ENCODE measurements around the gene HBA1.

The HBA1 gene

GRCh38 chr16:179211-180092 lies 3.0 kb downstream of the HBA1 start:
- Histone ChIP-seq H3K36me3 (ENCODE audit: insufficient read depth, low read depth, low read length) (no peaks in the 10 kb centered on the region), H3K27ac (ENCODE audit: low read length) (no peak overlapping the region), H3K9me3 (ENCODE audit: insufficient read depth, low read depth, low read length) (peaks cover 5% of the 10 kb centered on the region; the same call in 1 of the 2 replicates), H3K4me1 (ENCODE audit: insufficient read depth, low read length) (no peaks in the 10 kb centered on the region), H3K27me3 (ENCODE audit: insufficient read depth, low read length) (peaks cover 64% of the 10 kb centered on the region), H3K9ac (ENCODE audit: low read depth, low read length) (no peak overlapping the region), H3K4me3 (ENCODE audit: low read length) (no peak overlapping the region)

- H3K4me3 ChIP-seq (ENCODE audit: low read length): peak within 1 kb of the TSS; percentile 51; the same call in 1 of the 2 replicates
- H3K9me3 ChIP-seq (ENCODE audit: insufficient read depth, low read depth, low read length): peaks cover 5% of the 10 kb centered on the region; the same call in 1 of the 2 replicates
- no peaks in the 10 kb centered on the region for H3K4me1 ChIP-seq (ENCODE audit: insufficient read depth, low read length)
- no peak within 1 kb of the TSS for H3K27ac ChIP-seq (ENCODE audit: low read length)
- no peaks in the 10 kb centered on the region for H3K36me3 ChIP-seq (ENCODE audit: insufficient read depth, low read depth, low read length)
- no peak within 1 kb of the TSS for H3K9ac ChIP-seq (ENCODE audit: low read depth, low read length)
- peaks cover 57% of the 10 kb centered on the region for H3K27me3 ChIP-seq (ENCODE audit: insufficient read depth, low read length)
These were observed 3.7 kb downstream of the HBA1 start, which contains the start of gene HBQ1 for GRCh38 chr16:180101-180675. Gene HBQ1 (plus strand): TSS chr16:180459. CDS start chr16:180487, 28 bp downstream.

GRCh38 chr16:180681-181564 lies 4.4 kb downstream of the HBA1 start:
- Histone ChIP-seq H3K27ac (ENCODE audit: low read length) (no peak overlapping the region), H3K4me3 (ENCODE audit: low read length) (peak overlapping the region; percentile 51; the same call in 1 of the 2 replicates), H3K9ac (ENCODE audit: low read depth, low read length) (no peak overlapping the region), H3K9me3 (ENCODE audit: insufficient read depth, low read depth, low read length) (peaks cover 5% of the 10 kb centered on the region; the same call in 1 of the 2 replicates), H3K4me1 (ENCODE audit: insufficient read depth, low read length) (no peaks in the 10 kb centered on the region), H3K36me3 (ENCODE audit: insufficient read depth, low read depth, low read length) (peaks cover 5% of the 10 kb centered on the region; the same call in 1 of the 2 replicates), H3K27me3 (ENCODE audit: insufficient read depth, low read length) (peaks cover 49% of the 10 kb centered on the region)

- no peak overlapping the region for H3K27ac ChIP-seq (ENCODE audit: low read length)
- peaks cover 5% of the 10 kb centered on the region; the same call in 1 of the 2 replicates for H3K9me3 ChIP-seq (ENCODE audit: insufficient read depth, low read depth, low read length)
- H3K36me3 ChIP-seq (ENCODE audit: insufficient read depth, low read depth, low read length): peaks cover 5% of the 10 kb centered on the region; the same call in 1 of the 2 replicates
- no peaks in the 10 kb centered on the region for H3K4me1 ChIP-seq (ENCODE audit: insufficient read depth, low read length)
- no peak overlapping the region for H3K9ac ChIP-seq (ENCODE audit: low read depth, low read length)
- H3K27me3 ChIP-seq (ENCODE audit: insufficient read depth, low read length): peaks cover 45% of the 10 kb centered on the region
- no peak overlapping the region for H3K4me3 ChIP-seq (ENCODE audit: low read length)
These were observed 5.1 kb downstream of the HBA1 start for GRCh38 chr16:181565-182021.

- H3K36me3 ChIP-seq (ENCODE audit: insufficient read depth, low read depth, low read length): peaks cover 15% of the 10 kb centered on the region
- H3K9me3 ChIP-seq (ENCODE audit: insufficient read depth, low read depth, low read length): peaks cover 8% of the 10 kb centered on the region
These were observed 6.5 kb downstream of the HBA1 start for GRCh38 chr16:183005-183404.

GRCh38 chr16:185213-185612 lies 8.7 kb downstream of the HBA1 start:
- H3K9me3 ChIP-seq (ENCODE audit: insufficient read depth, low read depth, low read length): peaks cover 8% of the 10 kb centered on the region
- peaks cover 35% of the 10 kb centered on the region for H3K36me3 ChIP-seq (ENCODE audit: insufficient read depth, low read depth, low read length)
- H3K27me3 ChIP-seq (ENCODE audit: insufficient read depth, low read length): peaks cover 10% of the 10 kb centered on the region
- H3K4me3 ChIP-seq (ENCODE audit: low read length): no peak overlapping the region
- no peak overlapping the region for H3K27ac ChIP-seq (ENCODE audit: low read length)
- H3K9ac ChIP-seq (ENCODE audit: low read depth, low read length): no peak overlapping the region
- H3K4me1 ChIP-seq (ENCODE audit: insufficient read depth, low read length): no peaks in the 10 kb centered on the region

More at GRCh38 chr16:183005-183404, 6.5 kb downstream of the HBA1 start:
- no peak overlapping the region for H3K9ac ChIP-seq (ENCODE audit: low read depth, low read length)
- H3K27ac ChIP-seq (ENCODE audit: low read length): no peak overlapping the region
- peaks cover 32% of the 10 kb centered on the region for H3K27me3 ChIP-seq (ENCODE audit: insufficient read depth, low read length)
- H3K4me1 ChIP-seq (ENCODE audit: insufficient read depth, low read length): no peaks in the 10 kb centered on the region
- H3K4me3 ChIP-seq (ENCODE audit: low read length): no peak overlapping the region

GRCh38 chr16:185691-186090 lies 9.2 kb downstream of the HBA1 start:
- no peak overlapping the region for H3K9ac ChIP-seq (ENCODE audit: low read depth, low read length)
- H3K4me1 ChIP-seq (ENCODE audit: insufficient read depth, low read length): no peaks in the 10 kb centered on the region
- H3K9me3 ChIP-seq (ENCODE audit: insufficient read depth, low read depth, low read length): peaks cover 8% of the 10 kb centered on the region
- H3K4me3 ChIP-seq (ENCODE audit: low read length): no peak overlapping the region
- peaks cover 40% of the 10 kb centered on the region for H3K36me3 ChIP-seq (ENCODE audit: insufficient read depth, low read depth, low read length)
- H3K27ac ChIP-seq (ENCODE audit: low read length): no peak overlapping the region
- H3K27me3 ChIP-seq (ENCODE audit: insufficient read depth, low read length): peaks cover 5% of the 10 kb centered on the region

- H3K9ac ChIP-seq (ENCODE audit: low read depth, low read length): no peak overlapping the region
- H3K27me3 ChIP-seq (ENCODE audit: insufficient read depth, low read length): no peaks in the 10 kb centered on the region
- H3K27ac ChIP-seq (ENCODE audit: low read length): no peak overlapping the region
- peaks cover 56% of the 10 kb centered on the region for H3K36me3 ChIP-seq (ENCODE audit: insufficient read depth, low read depth, low read length)
- no peaks in the 10 kb centered on the region for H3K4me1 ChIP-seq (ENCODE audit: insufficient read depth, low read length)
- H3K4me3 ChIP-seq (ENCODE audit: low read length): no peak overlapping the region
- H3K9me3 ChIP-seq (ENCODE audit: insufficient read depth, low read depth, low read length): peaks cover 8% of the 10 kb centered on the region
These were observed 10.8 kb downstream of the HBA1 start for GRCh38 chr16:187330-187729.

- H3K9ac ChIP-seq (ENCODE audit: low read depth, low read length): no peak overlapping the region
- H3K36me3 ChIP-seq (ENCODE audit: insufficient read depth, low read depth, low read length): peaks cover 70% of the 10 kb centered on the region
- H3K4me3 ChIP-seq (ENCODE audit: low read length): no peak overlapping the region
- no peaks in the 10 kb centered on the region for H3K4me1 ChIP-seq (ENCODE audit: insufficient read depth, low read length)
- H3K27me3 ChIP-seq (ENCODE audit: insufficient read depth, low read length): no peaks in the 10 kb centered on the region
- H3K9me3 ChIP-seq (ENCODE audit: insufficient read depth, low read depth, low read length): peaks cover 8% of the 10 kb centered on the region
- H3K27ac ChIP-seq (ENCODE audit: low read length): no peak overlapping the region
These were observed 12.2 kb downstream of the HBA1 start for GRCh38 chr16:188674-189073.

GRCh38 chr16:189604-190186 lies 13.2 kb downstream of the HBA1 start:
- H3K4me3 ChIP-seq (ENCODE audit: low read length): no peak overlapping the region
- H3K9me3 ChIP-seq (ENCODE audit: insufficient read depth, low read depth, low read length): peaks cover 8% of the 10 kb centered on the region
- H3K36me3 ChIP-seq (ENCODE audit: insufficient read depth, low read depth, low read length): peaks cover 78% of the 10 kb centered on the region
- no peak overlapping the region for H3K9ac ChIP-seq (ENCODE audit: low read depth, low read length)
- no peak overlapping the region for H3K27ac ChIP-seq (ENCODE audit: low read length)
- H3K27me3 ChIP-seq (ENCODE audit: insufficient read depth, low read length): no peaks in the 10 kb centered on the region
- no peaks in the 10 kb centered on the region for H3K4me1 ChIP-seq (ENCODE audit: insufficient read depth, low read length)

- Histone ChIP-seq H3K27ac (ENCODE audit: low read length) (no peak overlapping the region), H3K4me3 (ENCODE audit: low read length) (no peak overlapping the region), H3K27me3 (ENCODE audit: insufficient read depth, low read length) (no peaks in the 10 kb centered on the region), H3K9ac (ENCODE audit: low read depth, low read length) (no peak overlapping the region), H3K9me3 (ENCODE audit: insufficient read depth, low read depth, low read length) (peaks cover 8% of the 10 kb centered on the region), H3K36me3 (ENCODE audit: insufficient read depth, low read depth, low read length) (peaks cover 95% of the 10 kb centered on the region), H3K4me1 (ENCODE audit: insufficient read depth, low read length) (no peaks in the 10 kb centered on the region)
These were observed 15.4 kb downstream of the HBA1 start for GRCh38 chr16:191831-192230.
